ENCODE data around the gene ZSWIM3.
"Not testable (repeated sequence)": the region's sequence is repeated elsewhere in the genome, so short reads cannot be mapped to it uniquely, and the experiment has no call there.

ZSWIM3 gene

GRCh38 chr20:45887346-45887715 lies 29.9 kb downstream of the ZSWIM3 start, which contains the start of gene SPATA25:
Gene SPATA25, minus strand, starts transcription at chr20:45887622. Its CDS starts 32 bp downstream, at chr20:45887590.
- DNase-seq (ENCODE audit: extremely low spot score, insufficient read length, low read depth): no peak
- FAIRE-seq: no peak

- DNase-seq (ENCODE audit: extremely low spot score, insufficient read length, low read depth) (no peak), FAIRE-seq (no peak)
These were observed 31.3 kb downstream of the ZSWIM3 start for GRCh38 chr20:45888681-45889080.

GRCh38 chr20:45890077-45890984 lies 32.9 kb downstream of the ZSWIM3 start:
- FAIRE-seq (peak; percentile 29), DNase-seq (ENCODE audit: extremely low spot score, insufficient read length, low read depth) (no peak)

GRCh38 chr20:45890985-45891983 lies 33.9 kb downstream of the ZSWIM3 start, which contains the start of the genes CTSA and NEURL2:
Gene CTSA, plus strand, starts transcription at chr20:45891335. Its CDS starts 234 bp downstream, at chr20:45891569.
Gene NEURL2, minus strand, starts transcription at chr20:45891208. Its CDS starts 217 bp downstream, at chr20:45890991.
- FAIRE-seq (peak; percentile 76), DNase-seq (ENCODE audit: extremely low spot score, insufficient read length, low read depth) (peak; percentile 99)

GRCh38 chr20:45892049-45892825 lies 34.8 kb downstream of the ZSWIM3 start:
- DNase-seq (ENCODE audit: extremely low spot score, insufficient read length, low read depth) (no peak), FAIRE-seq (no peak)

- no peak for DNase-seq (ENCODE audit: extremely low spot score, insufficient read length, low read depth)
- FAIRE-seq: no peak
These were observed 35.5 kb downstream of the ZSWIM3 start for GRCh38 chr20:45892828-45893500.

- no peak for FAIRE-seq
- DNase-seq (ENCODE audit: extremely low spot score, insufficient read length, low read depth): no peak
These were observed 36.4 kb downstream of the ZSWIM3 start for GRCh38 chr20:45893831-45894230.

- DNase-seq (ENCODE audit: extremely low spot score, insufficient read length, low read depth) (no peak), FAIRE-seq (no peak)
These were observed 37.4 kb downstream of the ZSWIM3 start for GRCh38 chr20:45894797-45895196.

GRCh38 chr20:45896641-45897161 lies 39.3 kb downstream of the ZSWIM3 start:
- DNase-seq (ENCODE audit: extremely low spot score, insufficient read length, low read depth) (no peak), FAIRE-seq (no peak)

GRCh38 chr20:45897289-45897688 lies 39.9 kb downstream of the ZSWIM3 start:
- no peak for FAIRE-seq
- DNase-seq (ENCODE audit: extremely low spot score, insufficient read length, low read depth): no peak

GRCh38 chr20:45897692-45898091 lies 40.3 kb downstream of the ZSWIM3 start:
- DNase-seq (ENCODE audit: extremely low spot score, insufficient read length, low read depth) (no peak), FAIRE-seq (no peak)

- DNase-seq (ENCODE audit: extremely low spot score, insufficient read length, low read depth): no peak
These were observed 40.9 kb downstream of the ZSWIM3 start for GRCh38 chr20:45898285-45898684.

GRCh38 chr20:45899046-45899835 lies 41.8 kb downstream of the ZSWIM3 start:
- DNase-seq (ENCODE audit: extremely low spot score, insufficient read length, low read depth) (no peak), FAIRE-seq (no peak)

More at GRCh38 chr20:45898285-45898684, 40.9 kb downstream of the ZSWIM3 start:
- FAIRE-seq: no peak

- DNase-seq (ENCODE audit: extremely low spot score, insufficient read length, low read depth); FAIRE-seq: not testable (repeated sequence)
These were observed 43.9 kb downstream of the ZSWIM3 start for GRCh38 chr20:45901332-45901731.

GRCh38 chr20:45902199-45902701 lies 44.8 kb downstream of the ZSWIM3 start:
- DNase-seq (ENCODE audit: extremely low spot score, insufficient read length, low read depth) (no peak), FAIRE-seq (no peak)

- FAIRE-seq (no peak), DNase-seq (ENCODE audit: extremely low spot score, insufficient read length, low read depth) (no peak)
These were observed 47.4 kb downstream of the ZSWIM3 start for GRCh38 chr20:45904583-45905504.
